ENCODE measurements around the gene TPPP2.
"Not testable (repeated sequence)": the region's sequence is repeated elsewhere in the genome, so short reads cannot be mapped to it uniquely, and the experiment has no call there.

TPPP2 gene

DNA sequence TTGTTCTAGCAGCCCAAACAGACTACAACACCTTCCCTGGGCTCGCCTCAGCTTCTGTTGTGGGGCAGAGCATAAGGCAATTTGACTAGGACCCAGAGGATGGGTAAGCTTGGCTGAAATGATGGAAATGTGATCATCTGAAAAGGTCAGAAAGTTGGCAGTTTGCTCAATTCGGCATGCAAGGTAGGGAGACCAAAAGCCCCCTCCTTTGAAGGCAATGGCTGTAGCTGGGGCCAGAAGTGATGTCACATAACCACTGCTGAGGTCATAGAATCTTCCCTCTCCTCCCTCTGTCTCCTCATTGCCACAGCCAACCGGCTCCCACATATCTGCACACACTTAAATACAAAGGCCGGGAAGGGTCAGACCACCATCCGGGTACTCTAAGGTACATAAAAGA lies at the start of gene TPPP2:
TPPP2 (plus strand) TSS at position 301 of the 400 bp plus-strand sequence. CDS start 365 bp downstream, outside the sequence.
- no peak for DNase-seq

DNA sequence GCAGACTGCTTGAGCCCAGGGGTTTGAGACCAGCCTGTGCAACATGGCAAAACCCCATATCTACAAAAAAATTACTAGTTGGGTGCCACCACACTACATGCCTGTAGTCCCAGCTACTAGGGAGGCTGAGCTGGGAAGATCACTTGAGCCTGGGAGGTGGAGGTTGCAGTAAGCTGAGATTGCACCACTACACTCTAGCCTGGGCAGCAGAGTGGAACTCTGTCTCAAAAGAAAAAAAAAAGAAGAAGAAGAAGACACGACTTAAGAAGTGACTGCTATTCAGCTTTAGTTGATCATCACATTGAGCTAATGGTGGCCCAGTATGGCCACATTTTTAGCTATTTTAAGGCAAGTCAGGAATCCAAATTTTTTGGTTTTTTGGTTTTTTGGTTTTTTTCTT lies 49.1 kb upstream of the TPPP2 start:
- DNase-seq, result no peak

DNA sequence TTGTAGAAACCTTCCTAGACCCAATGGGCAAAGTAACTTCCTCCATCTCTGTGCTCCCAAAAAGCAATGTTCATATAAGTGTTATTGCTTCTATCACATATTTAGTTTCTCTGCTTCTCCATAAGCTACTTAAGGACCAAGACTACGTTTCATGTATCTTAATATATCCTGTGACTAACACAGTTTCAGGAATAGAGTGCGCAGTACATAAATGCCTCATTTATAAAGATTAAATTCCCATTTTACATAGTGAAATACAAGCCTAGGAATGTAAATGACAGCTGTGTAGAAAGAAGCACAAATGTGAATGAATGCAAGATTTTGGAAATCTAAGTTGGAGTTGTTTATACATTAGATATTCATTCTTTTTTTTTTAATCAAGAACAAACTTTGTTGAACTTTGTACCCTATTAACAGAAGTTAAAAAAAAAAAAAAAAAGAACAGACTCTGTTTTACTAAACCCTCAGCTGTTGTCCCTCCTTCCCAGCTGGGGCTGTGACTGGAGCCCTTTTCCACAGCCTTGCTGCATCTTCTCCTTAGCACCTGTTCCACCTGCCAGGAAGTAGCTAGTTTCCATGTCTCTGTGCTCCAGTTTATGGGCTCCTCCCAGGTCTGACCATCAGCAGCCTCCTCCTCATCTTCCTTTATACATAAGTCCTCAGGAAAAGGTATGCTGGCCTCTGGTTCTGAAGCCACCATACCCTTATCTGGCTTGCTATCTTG lies 47.2 kb upstream of the TPPP2 start:
- DNase-seq, result no peak

DNA sequence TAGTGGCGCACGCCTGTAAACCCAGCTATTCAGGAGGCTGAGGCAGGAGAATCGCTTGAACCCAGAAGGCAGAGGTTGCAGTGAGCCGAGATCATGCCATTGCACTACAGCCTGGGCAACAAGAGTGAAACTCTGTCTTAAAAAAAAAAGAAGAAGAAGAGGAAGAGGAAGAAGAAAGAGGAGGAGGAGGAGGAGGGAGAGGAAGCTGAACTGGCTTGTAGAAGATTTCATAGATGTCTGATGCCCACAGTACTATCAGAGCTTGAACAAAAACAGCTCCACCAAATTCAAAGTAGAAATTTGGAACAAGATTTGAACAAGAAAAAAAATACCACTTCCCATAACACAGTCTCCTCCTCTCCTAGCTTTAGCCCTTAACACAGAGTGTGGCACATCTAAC lies 44.4 kb upstream of the TPPP2 start:
- DNase-seq, result not testable (repeated sequence)

DNA sequence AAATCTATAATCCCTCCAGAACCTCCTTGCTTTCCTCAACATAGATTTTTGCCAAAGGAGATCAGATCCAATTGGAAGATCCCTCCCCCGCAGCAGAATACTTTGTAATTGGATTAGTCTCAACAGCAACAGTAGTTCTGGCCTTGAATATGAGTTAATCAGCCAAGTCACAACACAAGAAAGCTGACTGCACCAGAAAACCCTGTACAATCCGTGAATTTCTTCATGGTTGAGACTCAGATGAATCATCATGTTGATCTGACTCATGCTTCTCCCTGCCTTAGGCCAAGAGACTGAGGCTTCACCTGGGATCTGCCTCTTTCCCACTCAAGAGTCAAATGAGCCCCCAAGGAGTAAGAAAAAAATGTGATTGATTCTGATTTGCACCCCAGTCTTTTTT lies 43.2 kb upstream of the TPPP2 start:
- DNase-seq, result peak; percentile 92

DNA sequence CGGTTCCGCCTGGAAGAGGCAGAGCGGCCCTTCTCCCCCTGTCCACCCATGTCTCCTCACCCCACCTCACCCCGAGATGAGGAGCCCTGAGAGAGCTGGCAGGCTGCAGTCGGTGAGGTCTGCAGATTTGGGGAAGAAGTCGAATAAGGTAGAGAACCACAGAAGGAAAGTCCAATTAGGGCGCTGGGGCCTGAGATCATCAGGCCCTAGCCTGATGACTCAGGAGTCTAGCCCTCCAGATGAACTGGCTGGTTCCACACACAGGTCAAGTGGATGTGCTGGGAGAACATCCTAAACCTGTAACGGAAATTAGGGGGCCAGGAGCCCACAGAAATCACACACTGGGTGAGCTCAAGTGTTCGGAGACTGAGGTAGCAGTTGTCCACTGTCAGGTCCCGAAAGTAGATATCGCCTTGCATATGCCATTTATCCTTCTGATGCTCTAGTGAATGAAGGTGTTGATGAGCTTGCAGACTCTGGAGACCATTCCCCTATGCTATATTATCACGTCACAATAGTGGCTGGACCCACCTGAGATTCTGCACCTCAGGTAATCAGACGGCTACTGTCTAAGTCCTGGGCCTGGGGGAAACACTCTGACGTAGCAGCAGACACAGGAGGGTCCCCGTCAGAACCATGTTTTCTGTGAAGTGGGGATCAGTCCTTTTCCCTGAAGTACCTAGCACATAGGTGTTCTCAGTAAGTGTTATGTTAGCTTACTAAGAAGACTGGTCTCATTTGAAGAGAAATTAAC lies 41.1 kb upstream of the TPPP2 start:
- peak; percentile 26 for DNase-seq

DNA sequence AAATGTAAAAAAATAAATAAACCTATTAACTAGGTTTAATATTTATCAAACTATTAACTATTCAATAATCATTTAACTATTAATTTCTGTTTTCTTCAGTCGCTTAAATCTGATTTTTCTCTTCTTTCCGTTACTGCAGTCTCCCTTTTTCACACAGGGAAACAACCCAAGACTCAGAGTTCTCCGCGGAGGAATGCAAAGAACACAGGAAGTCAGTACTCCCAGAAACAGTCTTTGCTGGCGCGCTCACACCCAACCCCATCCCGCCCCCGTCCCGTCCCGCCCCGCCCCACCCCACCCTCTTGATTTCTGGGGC lies 40.6 kb upstream of the TPPP2 start:
- no peak for DNase-seq

DNA sequence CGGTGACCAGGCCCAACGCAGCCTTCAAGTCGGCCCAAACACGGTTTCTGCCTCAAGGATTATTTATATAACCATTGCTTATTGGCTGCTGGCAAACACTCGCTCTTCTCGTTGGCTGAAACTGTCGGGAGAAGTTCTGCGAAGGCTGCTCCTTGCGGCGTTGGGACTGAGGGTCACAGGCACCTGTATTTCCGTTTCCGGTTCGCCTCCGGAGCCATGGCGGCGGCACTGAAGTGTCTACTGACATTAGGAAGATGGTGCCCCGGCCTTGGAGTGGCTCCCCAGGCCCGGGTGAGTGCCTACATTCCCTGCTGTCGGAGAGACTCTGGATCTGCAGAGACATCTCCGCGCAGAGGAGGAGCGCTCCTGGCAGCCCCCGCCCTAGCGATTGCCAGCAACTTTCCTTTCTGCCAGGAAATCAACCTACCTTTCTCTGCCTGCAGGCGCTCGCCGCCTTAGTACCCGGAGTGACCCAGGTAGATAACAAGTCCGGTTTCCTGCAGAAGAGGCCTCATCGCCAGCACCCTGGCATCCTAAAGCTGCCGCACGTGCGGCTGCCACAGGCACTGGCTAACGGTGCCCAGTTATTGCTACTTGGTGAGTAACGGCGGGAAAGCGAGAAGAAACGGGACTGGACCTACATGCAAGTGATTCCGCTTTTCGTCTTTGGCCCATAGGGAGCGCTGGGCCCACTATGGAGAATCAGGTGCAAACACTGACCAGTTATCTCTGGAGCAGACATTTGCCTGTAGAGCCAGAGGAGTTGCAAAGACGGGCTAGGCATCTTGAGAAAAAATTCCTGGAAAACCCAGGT lies 40.0 kb upstream of the TPPP2 start, which contains the start of gene METTL17:
METTL17 (plus strand) TSS at position 194 of the 814 bp plus-strand sequence; CDS start at position 217, 23 bp downstream.
- DNase-seq, result peak; percentile 98

DNA sequence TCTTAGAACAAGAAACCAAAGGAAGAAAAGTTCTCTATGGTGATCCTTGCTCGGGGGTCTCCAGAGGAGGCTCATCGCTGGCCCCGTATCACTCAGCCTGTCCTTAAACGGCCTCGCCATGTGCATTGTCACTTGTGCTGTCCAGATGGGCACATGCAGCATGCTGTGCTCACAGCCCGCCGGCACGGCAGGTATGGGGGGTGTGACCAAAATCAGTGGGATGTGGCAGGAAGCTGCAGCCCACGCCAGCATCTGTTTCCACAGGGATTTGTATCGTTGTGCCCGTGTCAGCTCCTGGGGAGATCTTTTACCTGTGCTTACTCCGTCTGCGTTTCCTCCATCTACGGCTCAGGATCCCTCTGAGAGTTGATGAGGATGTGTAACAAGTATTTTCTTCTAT lies 33.5 kb upstream of the TPPP2 start:
- DNase-seq, result no peak

DNA sequence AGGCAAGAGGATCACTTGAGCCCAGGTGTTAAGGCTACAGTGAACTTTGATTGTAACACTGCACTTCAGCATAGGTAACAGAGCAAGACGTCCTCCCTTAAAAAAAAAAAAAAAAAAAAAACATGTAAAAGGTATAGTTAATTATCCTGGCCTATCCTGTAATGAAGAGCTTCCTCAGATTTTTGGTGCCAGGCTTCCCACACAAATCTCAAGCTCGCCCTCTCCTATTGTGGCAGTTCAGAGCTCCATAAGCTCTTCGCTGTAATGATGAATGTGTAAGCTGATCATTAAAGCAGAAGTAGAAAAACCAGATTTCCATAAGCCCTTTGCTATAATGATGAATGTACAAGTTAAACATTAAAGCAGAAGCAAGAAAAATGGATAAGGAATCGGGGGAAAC lies 32.9 kb upstream of the TPPP2 start:
- no peak for DNase-seq

DNA sequence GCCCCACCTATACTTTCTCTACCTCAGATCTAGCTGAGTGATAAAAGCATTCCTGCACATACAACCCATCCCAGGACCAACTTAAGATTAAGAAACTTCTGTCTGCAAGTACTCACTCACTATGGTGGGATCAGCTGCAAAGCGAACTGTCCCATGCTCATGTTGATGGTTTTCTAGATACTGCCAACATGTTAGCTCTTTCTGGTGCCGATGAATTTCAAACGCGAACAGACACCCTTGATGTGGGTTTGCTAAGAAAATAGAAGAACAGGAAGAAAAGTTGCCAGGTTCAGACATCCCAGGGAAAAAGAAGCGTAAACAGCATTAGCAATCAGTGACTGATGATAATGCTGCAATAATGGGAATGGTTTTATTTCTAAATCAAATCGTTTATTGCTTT lies 32.5 kb upstream of the TPPP2 start:
- no peak for DNase-seq

DNA sequence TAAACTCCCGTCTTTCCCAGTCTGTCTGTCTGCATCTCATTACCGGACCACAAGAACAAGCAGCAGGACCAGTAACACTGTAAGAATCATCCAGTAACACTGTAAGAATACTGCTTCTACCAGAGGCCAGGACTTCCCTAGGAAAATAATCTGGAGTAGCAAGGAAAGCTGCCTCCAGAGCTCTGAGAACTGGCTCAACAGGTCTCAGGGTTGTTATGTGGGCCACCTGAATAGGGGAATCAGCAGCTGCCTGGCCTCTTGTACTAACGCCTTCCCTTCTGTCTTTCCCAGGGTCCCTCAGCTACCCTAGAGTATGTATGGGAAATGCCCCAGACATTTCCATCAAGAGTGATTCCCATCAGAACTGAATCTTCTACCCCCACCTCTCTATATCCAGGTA lies 31.9 kb upstream of the TPPP2 start:
- DNase-seq, result no peak

DNA sequence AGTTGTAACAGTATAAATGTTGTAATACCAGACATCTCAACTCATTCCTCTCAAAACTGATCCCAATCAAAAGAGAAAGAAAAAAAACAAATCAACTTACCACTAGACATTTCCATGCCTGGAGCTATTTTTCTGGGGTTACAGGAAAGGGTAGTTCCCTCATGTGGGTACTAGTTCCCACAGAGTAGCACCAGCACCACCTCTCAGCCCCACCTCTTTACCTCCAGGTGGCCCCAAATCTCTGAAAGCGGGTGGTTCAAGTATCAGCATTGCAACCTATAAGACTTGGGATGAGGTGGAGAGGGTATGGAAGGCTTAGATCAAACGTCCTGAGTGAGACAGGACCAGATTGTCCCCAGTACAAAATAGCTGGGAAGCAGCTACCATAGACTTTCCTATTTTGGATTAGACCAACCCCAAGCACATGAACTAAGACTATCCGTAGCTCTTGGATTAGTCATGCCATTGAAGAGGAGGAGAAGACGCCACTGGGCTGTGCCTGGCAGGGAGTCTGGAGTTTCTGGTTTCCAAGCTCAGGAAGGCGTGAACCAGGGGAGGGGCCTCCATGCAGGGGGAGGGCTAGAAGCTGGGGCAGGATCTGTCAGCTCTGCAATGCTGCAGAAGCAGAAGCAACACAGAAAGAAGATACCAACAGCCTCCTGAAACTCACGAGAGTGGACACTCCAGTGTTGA lies 31.2 kb upstream of the TPPP2 start, which contains the start of gene SLC39A2:
SLC39A2 (plus strand) TSS at position 620 of the 693 bp plus-strand sequence. CDS start 154 bp downstream, outside the sequence.
- DNase-seq, result peak; percentile 70

DNA sequence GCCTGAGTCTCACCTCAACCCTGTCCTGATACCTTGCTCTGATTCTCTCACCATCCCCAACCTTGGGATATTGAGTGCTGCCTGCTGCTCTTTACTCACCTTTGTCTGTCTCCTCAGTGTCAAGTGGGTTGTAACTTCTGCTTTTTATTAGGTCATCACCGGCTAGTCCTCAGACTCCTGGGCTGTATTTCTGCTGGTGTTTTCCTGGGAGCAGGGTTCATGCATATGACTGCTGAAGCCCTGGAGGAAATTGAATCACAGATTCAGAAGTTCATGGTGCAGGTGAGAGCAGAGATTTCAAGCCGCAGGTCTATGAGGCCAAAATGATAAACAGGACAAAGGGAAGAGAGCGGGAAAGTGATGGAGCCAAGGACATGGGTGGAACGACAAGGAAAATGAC lies 30.4 kb upstream of the TPPP2 start:
- DNase-seq, result no peak

DNA sequence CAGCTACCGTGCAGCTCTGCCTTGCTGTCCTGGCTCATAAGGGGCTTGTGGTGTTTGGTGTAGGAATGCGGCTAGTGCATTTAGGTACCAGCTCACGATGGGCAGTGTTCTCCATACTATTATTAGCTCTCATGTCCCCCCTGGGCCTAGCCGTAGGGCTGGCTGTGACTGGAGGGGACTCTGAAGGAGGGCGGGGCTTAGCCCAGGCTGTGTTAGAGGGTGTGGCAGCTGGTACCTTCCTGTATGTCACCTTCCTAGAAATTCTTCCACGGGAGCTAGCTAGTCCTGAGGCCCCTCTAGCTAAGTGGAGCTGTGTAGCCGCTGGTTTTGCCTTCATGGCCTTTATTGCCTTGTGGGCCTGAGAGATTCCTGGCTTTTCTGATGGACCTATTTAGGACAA lies 28.8 kb upstream of the TPPP2 start:
- DNase-seq, result no peak

DNA sequence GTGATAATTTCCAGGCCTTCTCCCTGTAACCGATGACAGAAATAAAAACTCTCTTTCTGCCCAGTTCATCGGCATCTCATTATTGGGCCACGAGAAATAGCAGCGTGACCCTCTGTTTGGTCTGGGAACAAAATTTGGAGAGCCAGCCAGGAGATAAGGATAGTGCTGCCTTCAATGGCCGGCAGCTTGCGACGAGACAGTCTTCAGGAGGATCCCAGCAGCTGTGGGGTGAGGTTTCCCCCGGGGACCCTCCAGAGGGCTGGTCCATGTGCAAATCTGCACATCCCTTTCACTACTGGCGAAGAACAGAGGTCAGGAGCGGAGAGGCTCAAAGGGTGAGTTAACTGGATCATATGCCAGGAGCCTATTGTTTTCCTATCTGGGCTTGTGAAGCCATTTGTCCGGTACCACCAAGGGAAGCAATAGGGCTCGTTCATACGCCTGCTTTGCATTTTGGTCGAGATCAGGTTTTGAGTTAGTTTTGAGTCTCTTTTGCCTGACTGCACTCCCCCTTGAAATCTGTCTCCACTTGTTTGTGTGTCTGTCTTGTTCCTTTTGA lies 26.1 kb upstream of the TPPP2 start:
- no peak for DNase-seq

DNA sequence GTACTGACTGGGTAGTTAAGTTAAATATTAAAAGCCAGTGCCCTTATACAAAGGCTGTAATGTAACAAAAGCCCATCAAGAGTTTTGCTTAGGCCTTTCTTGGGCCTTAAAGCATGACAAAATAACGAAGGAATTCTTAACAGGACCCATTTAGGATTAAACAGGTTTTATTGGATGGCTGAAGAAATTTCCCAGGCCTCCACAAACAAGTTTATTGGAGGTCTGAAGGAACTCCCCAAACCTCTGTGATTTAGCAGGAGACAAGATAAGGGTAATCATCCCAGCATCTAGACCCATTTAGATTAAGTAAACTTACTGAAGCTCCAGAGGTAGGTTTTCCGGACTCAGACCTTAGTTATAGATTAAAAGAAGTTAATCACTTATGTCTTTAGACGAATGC lies 20.3 kb upstream of the TPPP2 start:
- not testable (repeated sequence) for DNase-seq

DNA sequence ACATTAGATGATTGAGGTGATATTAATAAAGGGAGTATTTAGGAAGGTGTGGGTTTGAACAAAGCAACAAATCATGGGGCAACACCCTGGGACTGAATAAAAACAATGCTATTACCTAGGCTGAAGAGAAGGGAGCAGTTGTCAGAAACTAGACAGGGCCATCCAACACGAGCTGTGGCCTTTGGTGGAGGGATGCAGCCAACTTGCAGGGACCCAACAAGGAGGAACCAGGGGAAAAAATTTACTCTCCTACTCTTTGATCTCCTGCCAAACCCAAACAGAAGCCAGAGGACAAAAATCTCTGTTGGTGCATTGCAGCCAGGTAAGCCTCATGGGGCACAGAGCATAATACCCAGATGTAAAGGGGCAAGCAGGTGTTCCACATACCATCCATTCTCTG lies 18.9 kb upstream of the TPPP2 start:
- no peak for DNase-seq

DNA sequence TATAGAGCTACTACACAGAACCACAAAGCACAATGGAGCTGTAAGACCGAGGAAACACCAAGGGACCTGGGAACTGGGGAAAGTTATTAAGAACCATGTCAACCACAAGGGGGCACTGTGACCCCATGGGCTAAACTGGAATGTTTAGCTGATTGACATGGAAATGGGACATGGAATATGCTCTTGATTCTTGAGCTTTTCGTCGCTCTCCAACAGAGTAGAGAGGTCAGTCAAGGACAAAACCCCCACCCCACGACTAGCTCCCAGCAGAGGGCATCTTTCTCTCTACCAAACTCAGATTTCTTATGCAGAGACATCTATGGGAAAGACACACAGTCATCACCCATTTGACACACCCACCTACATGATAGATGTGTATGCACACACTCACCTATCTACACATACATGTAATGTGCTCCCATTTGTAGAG lies 15.2 kb upstream of the TPPP2 start:
- peak; percentile 81 for DNase-seq

DNA sequence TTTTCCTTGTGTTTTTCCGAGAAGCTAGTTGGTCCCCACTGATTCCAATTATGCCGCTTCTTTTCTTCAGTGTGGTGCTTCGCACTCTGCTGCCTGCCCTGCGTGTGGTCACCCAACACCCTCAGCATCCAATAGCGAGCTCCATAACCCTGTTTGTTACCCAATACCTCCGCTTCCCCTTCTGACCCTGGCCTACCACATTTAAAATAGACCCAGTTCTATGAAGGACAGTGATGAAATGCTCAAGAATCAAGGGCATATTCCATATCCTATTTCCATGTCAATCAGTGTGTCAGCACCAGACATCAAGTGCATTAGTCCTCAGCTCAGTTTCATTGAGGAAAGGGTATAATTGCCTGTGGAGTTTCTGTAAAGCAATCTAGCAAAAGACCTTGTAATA lies 14.7 kb upstream of the TPPP2 start:
- no peak for DNase-seq

DNA sequence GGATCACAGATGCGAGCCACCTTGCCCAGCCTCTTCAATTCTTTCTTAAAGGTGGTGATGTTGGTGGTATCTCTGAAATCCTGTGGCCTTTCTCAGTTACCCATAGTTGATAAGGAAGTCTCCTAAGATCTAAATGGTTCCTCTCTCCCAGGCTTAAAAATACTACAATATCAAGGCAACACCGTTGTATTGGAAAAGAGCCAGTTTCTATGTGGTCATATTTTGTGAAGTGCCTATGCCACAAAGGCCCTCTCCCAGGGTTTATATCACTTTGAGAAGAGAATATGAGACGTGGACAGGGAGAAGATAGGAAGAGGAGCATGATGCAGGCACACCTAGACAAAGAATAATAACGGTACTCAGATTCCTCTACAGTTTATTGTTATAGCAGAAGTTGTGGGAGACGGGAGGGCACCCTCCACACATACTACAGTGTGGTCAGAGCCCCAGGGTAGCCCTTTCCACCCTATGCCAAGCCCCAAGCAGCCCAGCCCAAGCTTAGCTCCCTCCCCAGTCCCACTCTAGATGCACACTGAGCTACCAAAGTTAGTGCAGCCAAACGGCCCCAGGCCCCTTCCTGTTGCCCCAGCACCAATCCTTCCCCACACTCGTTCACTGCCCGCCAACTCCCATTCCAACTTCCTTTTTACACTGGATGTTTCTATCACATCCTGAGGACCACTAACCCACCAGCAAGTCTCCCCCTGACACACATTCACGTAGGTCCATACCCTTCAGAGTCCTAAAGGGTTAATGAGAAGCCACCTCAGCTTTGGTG lies 13.4 kb upstream of the TPPP2 start:
- DNase-seq, result no peak

Measured in EL (cell line).